ENCODE results near the gene ATAD3C.

GRCh38 chr1:1470626-1471388 lies 21.3 kb downstream of the ATAD3C start:
- TF ChIP-seq CTCF (IDR thresholded peaks at IDR 0.05) = no peak
- no peak for TF ChIP-seq POLR2A (IDR thresholded peaks at IDR 0.05)

All from heart left ventricle (tissue), 13 donors.